ENCODE results near the gene GPR89A.
"Not testable (repeated sequence)": the region's sequence is repeated elsewhere in the genome, so short reads cannot be mapped to it uniquely, and the experiment has no call there.

The GPR89A gene

GRCh38 chr1:145607833-145608733 is at the start of gene GPR89A:
TSS of gene GPR89A (plus strand) at chr1:145607988. CDS start at chr1:145608134, 146 bp downstream.
- peak; percentile 98 for DNase-seq

DNA sequence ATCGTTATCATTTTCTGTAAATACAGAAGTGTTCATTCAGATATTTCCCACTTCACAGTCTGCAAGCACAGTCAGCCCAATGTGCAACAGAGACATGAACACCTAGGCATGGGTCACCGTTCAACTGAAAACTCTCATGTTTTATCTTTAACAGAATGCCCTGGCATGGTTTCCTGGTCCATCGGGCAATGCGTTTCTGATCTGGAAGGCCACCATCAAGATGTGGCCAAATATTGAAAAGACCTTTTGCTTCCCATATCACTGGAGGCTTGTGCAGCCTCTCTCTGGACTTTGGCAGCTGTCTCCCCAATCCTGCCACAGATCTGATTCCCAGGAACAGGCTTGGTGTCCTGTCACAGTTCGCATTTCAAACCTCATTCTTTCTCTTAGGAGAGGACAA is 21.0 kb upstream of the GPR89A start:
- DNase-seq, result not testable (repeated sequence)

- DNase-seq, result peak; percentile 38
Measured at GRCh38 chr1:145590806-145591205, 17.0 kb upstream of the GPR89A start.

GRCh38 chr1:145592347-145592746 is 15.4 kb upstream of the GPR89A start:
- DNase-seq, result not testable (repeated sequence)

DNA sequence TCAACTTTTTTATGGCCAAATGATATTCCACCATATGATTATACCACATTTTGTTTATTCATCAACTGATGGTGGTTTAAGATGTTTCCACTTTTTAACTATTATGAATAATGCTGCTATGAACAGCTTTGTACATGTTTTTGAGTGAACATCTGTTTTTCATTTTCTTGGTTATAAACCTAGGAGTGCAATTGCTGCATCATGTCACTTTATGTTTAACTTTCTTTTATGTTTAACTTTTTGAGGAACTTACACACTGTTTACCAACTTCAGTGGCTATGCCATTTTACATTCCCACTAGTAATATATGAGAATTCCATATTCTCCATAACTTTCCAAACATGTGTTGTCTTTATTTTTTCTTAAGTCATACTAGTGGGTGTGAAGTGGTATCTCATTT is 12.4 kb upstream of the GPR89A start:
- DNase-seq, result not testable (repeated sequence)

GRCh38 chr1:145596236-145596635 is 11.6 kb upstream of the GPR89A start:
- not testable (repeated sequence) for DNase-seq

DNA sequence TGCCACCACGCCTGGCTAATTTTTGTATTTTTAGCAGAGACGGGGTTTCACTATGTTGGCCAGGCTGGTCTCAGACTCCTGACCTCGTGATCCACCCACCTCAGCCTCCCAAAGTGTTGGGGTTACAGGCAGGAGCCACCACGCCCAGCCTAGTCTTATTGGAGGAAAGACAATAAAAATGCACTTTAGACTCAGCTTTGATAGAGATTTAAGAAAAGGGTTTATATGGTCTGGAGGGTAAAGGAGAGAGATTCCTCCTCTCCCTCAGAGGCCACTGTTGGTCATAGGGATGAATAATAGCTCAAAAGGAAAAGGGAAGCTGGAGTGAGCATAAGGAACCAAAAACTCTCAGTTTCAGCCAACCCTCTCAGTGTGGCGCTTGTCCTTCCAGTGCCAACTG is 8.4 kb upstream of the GPR89A start:
- not testable (repeated sequence) for DNase-seq

- no peak for DNase-seq
Measured at GRCh38 chr1:145601593-145601992, 6.2 kb upstream of the GPR89A start.

GRCh38 chr1:145606840-145607239 is 948 bp upstream of the GPR89A start:
- DNase-seq, result not testable (repeated sequence)

- DNase-seq, result not testable (repeated sequence)
Measured at GRCh38 chr1:145607289-145607688, 499 bp upstream of the GPR89A start.

- not testable (repeated sequence) for DNase-seq
Measured at GRCh38 chr1:145610744-145611143, 3.0 kb downstream of the GPR89A start.

- DNase-seq, result not testable (repeated sequence)
Measured at GRCh38 chr1:145620073-145620472, 12.3 kb downstream of the GPR89A start.

GRCh38 chr1:145622177-145622576 is 14.4 kb downstream of the GPR89A start:
- not testable (repeated sequence) for DNase-seq

- not testable (repeated sequence) for DNase-seq
Measured at GRCh38 chr1:145636237-145636636, 28.4 kb downstream of the GPR89A start.

DNA sequence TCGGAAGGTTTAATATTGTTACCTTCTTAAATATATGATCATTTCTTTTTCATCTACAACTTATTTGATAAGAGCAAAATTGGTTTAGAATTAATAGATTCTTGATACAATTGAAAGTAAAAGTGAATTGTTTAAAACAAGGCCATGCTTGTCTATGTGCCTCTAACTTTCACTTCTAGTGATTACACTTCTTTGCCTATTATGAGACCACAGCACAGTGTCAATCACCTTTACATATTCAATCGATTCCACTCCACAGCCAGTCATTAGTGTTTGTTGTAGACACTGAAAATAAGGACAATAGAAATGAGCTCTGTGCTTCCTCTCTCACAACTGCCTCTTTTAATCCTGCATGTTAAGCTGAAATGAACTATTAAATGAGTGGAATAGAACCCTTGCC is 34.1 kb downstream of the GPR89A start:
- DNase-seq, result not testable (repeated sequence)

DNA sequence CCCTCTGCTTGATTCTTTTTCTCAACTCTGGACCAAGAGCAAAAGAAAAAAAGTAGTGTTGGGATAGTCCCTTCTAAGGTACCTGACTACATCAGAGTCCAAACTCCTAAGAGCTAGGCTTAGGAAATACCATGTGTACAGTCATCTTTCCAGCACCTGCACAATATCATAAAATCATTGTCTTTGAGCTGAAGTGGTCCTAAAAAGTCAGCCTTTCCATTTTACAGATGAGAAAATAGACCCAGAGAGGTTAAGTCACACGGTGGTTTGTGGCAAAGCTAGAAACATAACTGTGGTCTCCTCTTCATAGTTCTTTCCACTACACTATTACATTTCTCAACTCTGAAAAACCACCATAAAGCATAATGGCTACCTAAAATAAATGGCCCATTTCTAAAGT is 36.2 kb downstream of the GPR89A start:
- DNase-seq, result not testable (repeated sequence)

GRCh38 chr1:145656245-145656943 is 48.6 kb downstream of the GPR89A start:
- not testable (repeated sequence) for DNase-seq

GRCh38 chr1:145662502-145662901 is 54.7 kb downstream of the GPR89A start:
- DNase-seq, result not testable (repeated sequence)

DNA sequence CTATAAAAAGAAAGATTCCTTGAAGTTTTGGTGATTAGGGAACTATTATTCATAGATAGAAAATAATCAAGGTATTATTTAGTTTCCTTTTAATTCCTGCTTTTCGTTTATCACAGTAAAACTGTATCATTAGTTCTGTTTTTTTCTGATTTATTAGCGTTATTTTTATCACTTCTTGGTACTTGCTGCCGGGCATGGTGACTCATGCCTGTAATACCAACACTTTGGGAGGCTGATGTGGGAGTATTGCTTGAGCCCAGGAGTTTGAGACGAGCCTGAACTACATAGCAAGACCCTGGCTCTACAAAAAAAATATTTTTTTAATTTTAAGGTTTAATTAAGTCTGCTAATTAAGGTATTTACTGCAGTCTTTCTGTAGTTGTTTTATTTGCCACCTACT is 57.2 kb downstream of the GPR89A start:
- DNase-seq, result not testable (repeated sequence)

GRCh38 chr1:145670995-145671745 is 63.4 kb downstream of the GPR89A start:
- DNase-seq, result not testable (repeated sequence)

DNA sequence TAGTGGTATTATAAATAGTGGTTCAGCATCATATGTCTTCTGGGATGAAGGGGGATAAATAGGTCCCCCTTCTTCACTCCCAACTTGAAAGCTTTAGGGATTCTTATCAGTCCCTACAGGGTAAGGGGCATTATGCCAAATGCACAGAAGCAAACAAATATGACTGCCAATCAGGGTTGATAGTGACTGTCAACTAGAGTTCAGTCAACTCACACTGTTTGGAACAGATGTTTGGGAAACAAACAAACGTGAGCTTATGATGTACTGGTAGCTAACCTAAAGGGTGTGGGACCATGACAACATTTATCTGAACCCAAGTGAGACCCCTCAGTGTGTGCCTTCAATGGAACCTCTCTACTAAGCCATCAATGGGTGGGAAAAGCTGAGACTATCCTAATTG is 65.4 kb downstream of the GPR89A start:
- DNase-seq, result not testable (repeated sequence)

GRCh38 chr1:145684858-145685257 is 77.1 kb downstream of the GPR89A start:
- DNase-seq, result not testable (repeated sequence)

DNA sequence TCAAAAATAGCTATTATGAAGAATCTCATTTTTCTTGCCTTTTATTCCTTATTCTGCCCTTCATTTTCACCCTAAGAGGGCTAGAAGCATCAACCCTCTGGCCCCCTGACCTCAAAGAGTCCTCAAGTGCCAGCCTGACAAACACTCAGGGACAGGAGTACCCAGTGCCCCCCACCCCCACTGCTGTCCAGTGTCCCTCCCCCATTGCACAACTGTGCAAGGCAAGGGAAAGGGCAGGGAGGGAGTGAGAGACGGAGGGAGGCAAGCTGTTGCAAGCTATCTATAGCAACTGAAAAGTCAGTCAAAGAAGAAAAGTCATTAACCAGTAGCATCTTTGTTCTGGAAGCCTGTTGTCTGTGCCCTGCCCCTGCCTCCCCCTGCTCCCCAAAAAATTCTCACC is 78.3 kb downstream of the GPR89A start:
- not testable (repeated sequence) for DNase-seq
